DOHH2 (cell line): Measurements from ENCODE around the gene SLC6A20.

Source experiments
- CTCF ChIP-seq: fragments of 200-600 bp; sonication (generic); IDR thresholded peaks from one replicate; pipeline ENCODE4 v1.5.1; 2014; ENCODE audit warnings: antibody characterized with exemption, mild to moderate bottlenecking, low read depth, low read length; ENCODE audit not compliant: poor library complexity, severe bottlenecking
- EZH2phosphoT487 ChIP-seq: fragments of 200-600 bp; sonication (generic); IDR thresholded peaks from 2 replicates; pipeline ENCODE4 v1.6.1; 2017; ENCODE audit warnings: borderline replicate concordance, mild to moderate bottlenecking, antibody characterized with exemption, low read length, moderate library complexity, mixed read lengths

DNA sequence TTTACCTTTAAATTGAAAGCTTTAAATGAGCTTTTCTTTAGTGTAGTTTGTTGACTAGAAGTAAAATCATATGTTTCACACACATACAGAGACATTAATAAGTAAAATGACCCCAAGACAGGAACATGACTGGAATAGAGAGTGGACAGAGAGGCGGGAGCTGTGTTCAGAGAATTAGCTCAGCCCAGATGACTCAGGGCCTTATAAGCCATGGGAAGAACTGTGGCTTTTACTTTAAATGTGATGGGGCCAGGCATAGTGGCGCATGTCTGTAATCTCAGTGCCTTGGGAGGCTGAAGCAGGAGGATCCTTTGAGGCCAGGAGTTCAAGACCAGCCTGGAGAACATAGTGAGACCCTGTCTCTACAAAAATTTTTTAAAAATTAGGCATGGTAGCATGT is 80.4 kb downstream of the SLC6A20 start:
- TF ChIP-seq CTCF (no peak), EZH2phosphoT487 (no peak)
